Liver (tissue), 9 donors: Measurements from ENCODE around the gene ELOA. TPM values are rescaled to one million over a fixed set of nuclear protein-coding genes. Genes with fewer than 3 reads are reported as not detected.

Experiments
- DNase-seq: peaks from one replicate; pipeline ENCODE4 v3.0.0-alpha.2; 2017; ENCODE audit warnings: low spot score
- H3K27ac ChIP-seq, 2 donors: one replicate each; pipeline ENCODE4 v1.7.0; 2013; ENCODE audit warnings: inconsistent platforms in 2 of 2, low read length in 2 of 2, control low read depth in 1 of 2, low read depth in 1 of 2, mild to moderate bottlenecking in 1 of 2
- H3K27me3 ChIP-seq, 4 donors: one replicate each; pipeline versions ENCODE4 v1.6.1 to v1.7.0; 2013; ENCODE audit warnings: low read length in 3 of 4, inconsistent platforms in 1 of 4, mild to moderate bottlenecking in 1 of 4, moderate library complexity in 1 of 4; ENCODE audit not compliant: control insufficient read depth in 4 of 4, insufficient read depth in 4 of 4
- H3K36me3 ChIP-seq, 4 donors: one replicate each; pipeline versions ENCODE4 v1.6.1 to v1.7.0; 2013; ENCODE audit warnings: low read length in 3 of 4, mild to moderate bottlenecking in 3 of 4, low read depth in 1 of 4, moderate library complexity in 1 of 4; ENCODE audit not compliant: control insufficient read depth in 4 of 4, insufficient read depth in 3 of 4
- H3K4me1 ChIP-seq, 4 donors: one replicate each; pipeline versions ENCODE4 v1.6.1 to v1.7.0; 2013; ENCODE audit warnings: low read length in 3 of 4, mild to moderate bottlenecking in 3 of 4, moderate library complexity in 1 of 4; ENCODE audit not compliant: control insufficient read depth in 4 of 4, insufficient read depth in 4 of 4
- H3K4me3 ChIP-seq, 3 donors: one replicate each; pipeline versions ENCODE4 v1.6.1 to v1.7.0; 2013; ENCODE audit warnings: low read length in 3 of 3, control low read depth in 1 of 3, low read depth in 1 of 3, mild to moderate bottlenecking in 1 of 3
- H3K9ac ChIP-seq, 2 donors: one replicate each; pipeline ENCODE4 v1.7.0; 2013; ENCODE audit warnings: low read length in 2 of 2, mild to moderate bottlenecking in 2 of 2, moderate library complexity in 2 of 2, control low read depth in 1 of 2, low read depth in 1 of 2
- H3K9me3 ChIP-seq, 4 donors: one replicate each; pipeline versions ENCODE4 v1.6.1 to v1.7.0; 2013; ENCODE audit warnings: low read length in 3 of 4; ENCODE audit not compliant: control insufficient read depth in 4 of 4
- EGR1 ChIP-seq, 2 donors: IDR thresholded peaks; 2 replicates each; pipeline ENCODE4 v1.6.1; 2016 to 2018; ENCODE audit warnings: antibody characterized with exemption in 2 of 2, low read depth in 2 of 2
- FOXA1 ChIP-seq: IDR thresholded peaks from 2 replicates; pipeline ENCODE4 v1.6.1; 2016; ENCODE audit warnings: antibody characterized with exemption
- FOXA2 ChIP-seq: IDR thresholded peaks from 2 replicates; pipeline ENCODE4 v1.6.1; 2016; ENCODE audit warnings: antibody characterized with exemption
- HNF4G ChIP-seq: IDR thresholded peaks from 2 replicates; pipeline ENCODE4 v1.6.1; 2016; ENCODE audit warnings: antibody characterized with exemption
- JUND ChIP-seq, 2 donors: IDR thresholded peaks; 2 replicates each; pipeline ENCODE4 v1.6.1; 2016; ENCODE audit warnings: antibody characterized with exemption in 2 of 2
- RAD21 ChIP-seq, 2 donors: IDR thresholded peaks; 2 replicates each; pipeline ENCODE4 v1.6.1; 2016; ENCODE audit warnings: antibody characterized with exemption in 2 of 2, mild to moderate bottlenecking in 2 of 2
- REST ChIP-seq: IDR thresholded peaks from 2 replicates; pipeline ENCODE4 v1.6.1; 2016; ENCODE audit warnings: antibody characterized with exemption, mild to moderate bottlenecking
- RXRA ChIP-seq, 2 donors: IDR thresholded peaks; 2 replicates each; pipeline ENCODE4 v1.6.1; 2017 to 2018; ENCODE audit warnings: antibody characterized with exemption in 2 of 2, mild to moderate bottlenecking in 1 of 2
- SP1 ChIP-seq: IDR thresholded peaks from 2 replicates; pipeline ENCODE4 v1.6.1; 2018; ENCODE audit warnings: antibody characterized with exemption, mild to moderate bottlenecking
- TAF1 ChIP-seq: conservative IDR thresholded peaks from 2 replicates; pipeline ENCODE4 v1.6.1; 2016; ENCODE audit warnings: antibody characterized with exemption, mild to moderate bottlenecking
- YY1 ChIP-seq: IDR thresholded peaks from 2 replicates; pipeline ENCODE4 v1.6.1; 2016; ENCODE audit warnings: antibody characterized with exemption, mild to moderate bottlenecking
- ZBTB33 ChIP-seq: IDR thresholded peaks from 2 replicates; pipeline ENCODE4 v1.6.1; 2016; ENCODE audit warnings: antibody characterized with exemption
- WGBS: extraction: QIAGEN DNeasy Blood & Tissue Kit; methylation state at CpG from one replicate; pipeline ENCODE4 v1.1.7; 2013; 5-methylcytosine and 5-hydroxymethylcytosine counted together
- polyA plus RNA-seq, 2 donors: library from polyadenylated mRNA; stranded (reverse) in 1 of 2; unstranded in 1 of 2; fragments of 200-250 nt in 1 of 2; fragments of >200 nt in 1 of 2; fragmentation: Nextera tagmentation in 1 of 2; extraction: Ambion mirVana in 1 of 2; gene quantifications; one replicate each; pipeline versions ENCODE4 v1.2.1 to v1.2.3, GENCODE V29; 2013 to 2015
- total RNA-seq, 2 donors: library from RNA; depleted of rRNA; stranded (reverse); fragments of >200 nt; gene quantifications; one replicate each; pipeline ENCODE4 v1.2.3, GENCODE V29; 2014
- TF ChIP-seq, protein P1 (sequence below): fragments of 150-350 bp; IDR thresholded peaks from 2 replicates; pipeline ENCODE4 v1.5.1; 2017; ENCODE audit warnings: improper control_type of control experiment, low read depth, low read length; ENCODE audit not compliant: missing input control
- TF ChIP-seq, protein P2 (sequence below): IDR thresholded peaks from 2 replicates; pipeline ENCODE4 v1.6.1; 2016; ENCODE audit warnings: antibody characterized with exemption
- donor health status: healthy.
- donor health status: healthy.
- donor health status: healthy.
- donor health status: healthy.
- donor health status: healthy.

Gene ELOA
- total and polyA plus RNA-seq, 4 donors = 11.1 to 34.9 (median 24.3) TPM

GRCh38 chr1:23791516-23792047 is 48.3 kb downstream of the ELOA start:
- Histone ChIP-seq H3K9me3 (no peaks in the 10 kb centered on the region), H3K9ac (peak overlapping the region; percentile 52 to 92), H3K27me3 (no peaks in the 10 kb centered on the region), H3K4me3 (peak overlapping the region; percentile 54 to 87 (median 76)), H3K4me1 (peaks cover 13 to 38% (median 28%) of the 10 kb centered on the region in 4 donors), H3K27ac (peak overlapping the region; percentile 30 to 51), H3K36me3 (peaks cover 6 to 17% (median 9%) of the 10 kb centered on the region in 4 donors)
- no peak for DNase-seq
- WGBS = 1% methylated on average over 15 of the region's 15 CpGs
- TF ChIP-seq SP1 (no peak), RAD21 (IDR thresholded peaks at IDR 0.05) (no peak), JUND (IDR thresholded peaks at IDR 0.05) (no peak), TAF1 (no peak), HNF4G (no peak), EGR1 (IDR thresholded peaks at IDR 0.05; ENCODE audit: low read depth in 2 of 2) (no peak), RXRA (IDR thresholded peaks at IDR 0.05) (no peak), REST (no peak), ZBTB33 (no peak), FOXA2 (no peak), FOXA1 (no peak)
- TF ChIP-seq, protein P1, sequence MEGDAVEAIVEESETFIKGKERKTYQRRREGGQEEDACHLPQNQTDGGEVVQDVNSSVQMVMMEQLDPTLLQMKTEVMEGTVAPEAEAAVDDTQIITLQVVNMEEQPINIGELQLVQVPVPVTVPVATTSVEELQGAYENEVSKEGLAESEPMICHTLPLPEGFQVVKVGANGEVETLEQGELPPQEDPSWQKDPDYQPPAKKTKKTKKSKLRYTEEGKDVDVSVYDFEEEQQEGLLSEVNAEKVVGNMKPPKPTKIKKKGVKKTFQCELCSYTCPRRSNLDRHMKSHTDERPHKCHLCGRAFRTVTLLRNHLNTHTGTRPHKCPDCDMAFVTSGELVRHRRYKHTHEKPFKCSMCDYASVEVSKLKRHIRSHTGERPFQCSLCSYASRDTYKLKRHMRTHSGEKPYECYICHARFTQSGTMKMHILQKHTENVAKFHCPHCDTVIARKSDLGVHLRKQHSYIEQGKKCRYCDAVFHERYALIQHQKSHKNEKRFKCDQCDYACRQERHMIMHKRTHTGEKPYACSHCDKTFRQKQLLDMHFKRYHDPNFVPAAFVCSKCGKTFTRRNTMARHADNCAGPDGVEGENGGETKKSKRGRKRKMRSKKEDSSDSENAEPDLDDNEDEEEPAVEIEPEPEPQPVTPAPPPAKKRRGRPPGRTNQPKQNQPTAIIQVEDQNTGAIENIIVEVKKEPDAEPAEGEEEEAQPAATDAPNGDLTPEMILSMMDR = no peak
- TF ChIP-seq, protein P2, sequence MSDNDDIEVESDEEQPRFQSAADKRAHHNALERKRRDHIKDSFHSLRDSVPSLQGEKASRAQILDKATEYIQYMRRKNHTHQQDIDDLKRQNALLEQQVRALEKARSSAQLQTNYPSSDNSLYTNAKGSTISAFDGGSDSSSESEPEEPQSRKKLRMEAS = no peak

- TF ChIP-seq, protein P1 = no peak
- TF ChIP-seq FOXA2 (no peak), SP1 (no peak), YY1 (no peak)
- WGBS = 71% methylated on average over 19 of the region's 19 CpGs
- Histone ChIP-seq H3K27me3 (no peaks in the 10 kb centered on the region), H3K27ac (peak overlapping the region; percentile 30 to 51), H3K36me3 (peaks cover 4 to 15% (median 7%) of the 10 kb centered on the region in 4 donors), H3K4me1 (peaks cover 13 to 38% (median 28%) of the 10 kb centered on the region in 4 donors), H3K9me3 (no peaks in the 10 kb centered on the region), H3K9ac (no peak overlapping the region), H3K4me3 (peak overlapping the region in 2 of 3 donors; percentile 14 to 76)
- DNase-seq = no peak
Observed at GRCh38 chr1:23792151-23792945, 49.1 kb downstream of the ELOA start.
